Hepatocyte (in vitro differentiated cells): ENCODE results near the gene CENPF. TPM values are rescaled to one million over a fixed set of nuclear protein-coding genes. Genes with fewer than 3 reads are reported as not detected.
"Not testable (repeated sequence)": the region's sequence is repeated elsewhere in the genome, so short reads cannot be mapped to it uniquely, and the experiment has no call there.

Source experiments
- DNase-seq: peaks from one replicate; pipeline ENCODE4 v3.0.0-alpha.2; 2016; ENCODE audit warnings: low spot score
- H2AFZ ChIP-seq: fragments of 200-600 bp; sonication (generic); 2 replicates; pipeline ENCODE4 v1.6.0; 2016; ENCODE audit warnings: antibody characterized with exemption, mild to moderate bottlenecking
- H3K27ac ChIP-seq: fragments of 200-600 bp; sonication (generic); 2 replicates; pipeline ENCODE4 v1.5.1; 2016; ENCODE audit warnings: mild to moderate bottlenecking
- H3K27me3 ChIP-seq: fragments of 200-600 bp; sonication (generic); 2 replicates; pipeline ENCODE4 v1.6.1; 2016
- H3K36me3 ChIP-seq: fragments of 200-600 bp; sonication (generic); replicated peaks from 2 replicates; pipeline ENCODE4 v1.5.1; 2016; ENCODE audit warnings: low read depth; ENCODE audit not compliant: insufficient read depth
- H3K4me1 ChIP-seq: fragments of 200-600 bp; sonication (generic); 2 replicates; pipeline ENCODE4 v1.5.1; 2016; ENCODE audit warnings: mild to moderate bottlenecking, moderate library complexity; ENCODE audit not compliant: insufficient read depth
- H3K4me2 ChIP-seq: fragments of 200-600 bp; sonication (generic); 2 replicates; pipeline ENCODE4 v1.6.0; 2016
- H3K4me3 ChIP-seq: fragments of 200-600 bp; sonication (generic); 2 replicates; pipeline ENCODE4 v1.5.1; 2016; ENCODE audit warnings: mild to moderate bottlenecking
- H3K79me2 ChIP-seq: fragments of 200-600 bp; sonication (generic); 2 replicates; pipeline ENCODE4 v1.6.0; 2017; ENCODE audit warnings: mild to moderate bottlenecking
- H3K9me2 ChIP-seq: fragments of 200-600 bp; sonication (generic); replicated peaks from 2 replicates; pipeline ENCODE4 v1.6.0; 2017; ENCODE audit warnings: mild to moderate bottlenecking; ENCODE audit not compliant: insufficient read depth
- H3K9me3 ChIP-seq: fragments of 200-600 bp; sonication (generic); 2 replicates; pipeline ENCODE4 v1.5.1; 2016; ENCODE audit warnings: low read depth, mild to moderate bottlenecking
- H4K20me1 ChIP-seq: fragments of 200-600 bp; sonication (generic); 2 replicates; pipeline ENCODE4 v1.6.0; 2016; ENCODE audit warnings: mild to moderate bottlenecking; ENCODE audit not compliant: insufficient read depth, poor library complexity, severe bottlenecking
- EZH2 ChIP-seq: fragments of 200-600 bp; sonication (generic); IDR thresholded peaks from 2 replicates; pipeline ENCODE4 v1.6.1; 2016; ENCODE audit warnings: antibody characterized with exemption, mild to moderate bottlenecking, borderline replicate concordance
- EZH2phosphoT487 ChIP-seq: fragments of 200-600 bp; sonication (generic); IDR thresholded peaks from one replicate; pipeline ENCODE4 v1.6.1; 2018; ENCODE audit warnings: antibody characterized with exemption, mild to moderate bottlenecking, low read depth, moderate library complexity; ENCODE audit not compliant: unreplicated experiment, severe bottlenecking
- WGBS: methylation state at CpG from one replicate; pipeline ENCODE4 v1.1.6; 2016; ENCODE audit warnings: low lambda C conversion rate; ENCODE audit errors: missing lambda C conversion rate; 5-methylcytosine and 5-hydroxymethylcytosine counted together
- polyA plus RNA-seq: library from polyadenylated mRNA; unstranded; fragments of >200 nt; fragmentation: Nextera tagmentation; extraction: Ambion mirVana; gene quantifications from 2 replicates; pipeline ENCODE4 v1.2.1, GENCODE V29; 2016
- total RNA-seq: library from RNA; depleted of rRNA; stranded (reverse); fragments of >200 nt; gene quantifications from 2 replicates; pipeline ENCODE4 v1.2.3, GENCODE V29; 2014
- TF ChIP-seq, protein P1 (sequence below): fragments of 200-600 bp; sonication (generic); IDR thresholded peaks from 2 replicates; pipeline ENCODE4 v1.5.1; 2016; ENCODE audit warnings: antibody characterized with exemption, mild to moderate bottlenecking; ENCODE audit not compliant: poor library complexity

The CENPF gene
- total and polyA plus RNA-seq, 2 experiments from 2014 or later = 8.3 to 16.8 TPM

DNA sequence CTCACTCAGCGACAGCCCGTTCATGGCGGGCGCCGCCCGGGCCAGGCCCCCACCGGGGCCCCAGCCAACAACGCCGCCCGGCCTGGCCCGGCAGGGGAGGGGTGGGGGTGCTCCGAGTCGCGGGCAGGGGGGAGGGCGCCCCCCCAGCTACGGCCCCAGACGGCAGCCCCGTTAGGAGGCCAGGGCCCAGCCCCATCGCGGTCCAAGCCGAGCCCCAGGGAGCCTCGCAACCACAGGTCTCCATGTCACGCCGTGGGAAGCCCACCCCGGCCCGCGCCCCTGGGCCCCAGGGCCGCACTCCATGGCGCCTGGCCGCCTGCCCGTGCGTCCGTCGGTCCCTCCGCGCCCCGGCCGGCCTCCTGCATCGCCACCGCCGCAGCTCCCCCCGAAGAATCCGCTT lies 5.8 kb downstream of the CENPF start:
- H3K4me2 ChIP-seq, H2AFZ ChIP-seq, H3K9me2 ChIP-seq, H3K27me3 ChIP-seq, H3K27ac ChIP-seq, DNase-seq, H3K4me1 ChIP-seq, H3K9me3 ChIP-seq, H3K4me3 ChIP-seq, H3K36me3 ChIP-seq, H4K20me1 ChIP-seq: not testable (repeated sequence)
- peaks cover 63% of the 10 kb centered on the region for H3K79me2 ChIP-seq
- WGBS = over 99% methylated on average over 14 of the region's 43 CpGs

DNA sequence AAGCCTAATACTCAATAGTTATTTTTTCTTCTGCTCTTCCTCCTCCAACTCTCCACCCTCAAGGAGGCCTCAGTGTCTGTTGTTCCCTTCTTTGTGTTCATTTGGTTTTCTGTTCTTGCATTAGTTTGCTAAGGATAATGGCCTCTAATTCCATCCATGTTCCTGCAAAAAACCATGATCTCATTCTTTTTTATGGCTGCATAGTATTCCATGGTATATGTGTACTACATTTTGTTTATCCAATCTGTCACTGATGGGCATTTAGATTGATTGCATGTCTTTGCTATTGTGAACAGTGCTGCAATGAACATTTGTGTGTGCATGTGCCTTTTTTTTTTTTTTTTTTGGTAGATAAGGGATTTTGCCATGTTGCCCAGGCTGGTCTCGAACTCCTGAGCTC lies 6.7 kb downstream of the CENPF start:
- DNase-seq = no peak
- H3K9me3 ChIP-seq = no peaks in the 10 kb centered on the region
- H3K27ac ChIP-seq = no peak overlapping the region
- no peaks in the 10 kb centered on the region for H3K4me1 ChIP-seq
- peaks cover 54% of the 10 kb centered on the region for H3K79me2 ChIP-seq
- WGBS = 95% methylated on average over 1 of the region's 1 CpG
- H3K27me3 ChIP-seq = no peaks in the 10 kb centered on the region
- H3K9me2 ChIP-seq = no peaks in the 10 kb centered on the region
- no peak for TF ChIP-seq EZH2
- TF ChIP-seq, protein P1, sequence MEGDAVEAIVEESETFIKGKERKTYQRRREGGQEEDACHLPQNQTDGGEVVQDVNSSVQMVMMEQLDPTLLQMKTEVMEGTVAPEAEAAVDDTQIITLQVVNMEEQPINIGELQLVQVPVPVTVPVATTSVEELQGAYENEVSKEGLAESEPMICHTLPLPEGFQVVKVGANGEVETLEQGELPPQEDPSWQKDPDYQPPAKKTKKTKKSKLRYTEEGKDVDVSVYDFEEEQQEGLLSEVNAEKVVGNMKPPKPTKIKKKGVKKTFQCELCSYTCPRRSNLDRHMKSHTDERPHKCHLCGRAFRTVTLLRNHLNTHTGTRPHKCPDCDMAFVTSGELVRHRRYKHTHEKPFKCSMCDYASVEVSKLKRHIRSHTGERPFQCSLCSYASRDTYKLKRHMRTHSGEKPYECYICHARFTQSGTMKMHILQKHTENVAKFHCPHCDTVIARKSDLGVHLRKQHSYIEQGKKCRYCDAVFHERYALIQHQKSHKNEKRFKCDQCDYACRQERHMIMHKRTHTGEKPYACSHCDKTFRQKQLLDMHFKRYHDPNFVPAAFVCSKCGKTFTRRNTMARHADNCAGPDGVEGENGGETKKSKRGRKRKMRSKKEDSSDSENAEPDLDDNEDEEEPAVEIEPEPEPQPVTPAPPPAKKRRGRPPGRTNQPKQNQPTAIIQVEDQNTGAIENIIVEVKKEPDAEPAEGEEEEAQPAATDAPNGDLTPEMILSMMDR = no peak
- no peak for TF ChIP-seq EZH2phosphoT487
- H4K20me1 ChIP-seq = no peaks in the 10 kb centered on the region
- H2AFZ ChIP-seq = no peak overlapping the region
- no peaks in the 10 kb centered on the region for H3K36me3 ChIP-seq
- H3K4me2 ChIP-seq = no peak overlapping the region
- H3K4me3 ChIP-seq = no peak overlapping the region

DNA sequence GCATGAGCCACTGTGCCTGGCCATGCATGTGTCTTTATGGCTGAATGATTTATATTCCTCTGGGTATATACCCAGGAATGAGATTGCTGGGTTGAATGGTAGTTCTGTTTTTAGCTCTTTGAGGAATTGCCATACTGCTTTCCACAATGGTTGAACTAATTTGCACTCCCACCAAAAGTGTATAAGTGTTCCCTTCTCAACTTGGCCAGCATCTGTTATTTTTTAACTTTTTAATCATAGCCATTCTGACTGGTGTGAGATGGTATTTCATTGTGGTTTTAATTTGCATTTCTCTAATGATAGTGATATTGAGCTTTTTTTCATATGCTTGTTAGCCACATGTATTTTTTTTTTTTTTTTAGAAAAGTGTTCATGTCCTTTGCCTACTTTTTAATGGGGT lies 7.1 kb downstream of the CENPF start:
- H3K9me3 ChIP-seq, H4K20me1 ChIP-seq, H3K4me2 ChIP-seq, H3K36me3 ChIP-seq, H3K4me3 ChIP-seq, H3K27ac ChIP-seq, H3K27me3 ChIP-seq, H3K4me1 ChIP-seq, DNase-seq, H2AFZ ChIP-seq, H3K9me2 ChIP-seq: not testable (repeated sequence)
- peaks cover 50% of the 10 kb centered on the region for H3K79me2 ChIP-seq

DNA sequence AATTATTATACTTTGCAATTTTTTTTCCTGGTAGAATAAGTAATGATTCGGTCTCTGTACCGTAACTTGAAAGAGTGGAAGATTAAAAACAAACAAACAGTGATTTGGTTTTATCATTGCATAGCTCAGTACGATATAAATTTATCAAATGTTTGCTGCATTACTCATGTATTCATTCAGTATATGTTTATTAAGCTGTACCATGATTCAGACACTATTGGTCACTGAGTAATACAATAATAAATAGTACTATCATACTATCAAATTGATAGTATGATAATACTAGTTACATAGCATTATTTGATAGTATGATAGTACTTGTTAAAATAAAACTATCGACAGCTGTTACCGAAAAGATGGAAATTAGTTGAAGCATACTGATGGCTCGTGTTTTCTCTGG lies 12.1 kb downstream of the CENPF start:
- Histone ChIP-seq H3K27ac (no peak overlapping the region), H3K27me3 (no peaks in the 10 kb centered on the region), H2AFZ (no peak overlapping the region), H3K9me3 (no peaks in the 10 kb centered on the region), H3K4me3 (no peak overlapping the region), H3K36me3 (no peaks in the 10 kb centered on the region), H3K9me2 (no peaks in the 10 kb centered on the region), H4K20me1 (no peaks in the 10 kb centered on the region), H3K4me1 (no peaks in the 10 kb centered on the region), H3K79me2 (peaks cover 26% of the 10 kb centered on the region), H3K4me2 (no peak overlapping the region)
- no peak for TF ChIP-seq EZH2
- TF ChIP-seq, protein P1 = no peak
- no peak for TF ChIP-seq EZH2phosphoT487
- 96% methylated on average over 6 of the region's 6 CpGs for WGBS
- no peak for DNase-seq

DNA sequence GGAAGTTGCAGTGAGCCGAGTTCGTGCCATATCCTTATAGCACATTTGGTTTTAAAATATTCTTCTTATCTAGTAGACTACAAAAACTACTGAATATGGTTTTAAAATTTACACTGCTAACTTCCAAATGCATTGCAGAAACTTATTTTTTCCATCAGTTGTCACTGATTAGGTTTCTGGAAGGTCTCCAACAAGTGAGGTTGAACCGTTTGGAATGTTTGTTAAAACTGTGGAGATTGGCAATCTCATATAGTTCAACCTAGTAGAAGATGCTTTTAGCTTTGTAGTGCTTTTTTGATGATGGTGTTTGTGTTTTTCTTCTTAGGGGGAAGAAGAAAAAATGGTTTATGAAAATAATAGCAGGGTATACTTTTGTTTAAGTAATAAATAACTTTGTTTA lies 12.9 kb downstream of the CENPF start:
- no peak overlapping the region for H3K4me2 ChIP-seq
- H3K79me2 ChIP-seq = peaks cover 18% of the 10 kb centered on the region

More for the DNA sequence above, 12.9 kb downstream of the CENPF start:
- Histone ChIP-seq H3K9me2 (no peaks in the 10 kb centered on the region), H3K36me3 (no peaks in the 10 kb centered on the region), H2AFZ (no peak overlapping the region), H3K27ac (no peak overlapping the region), H3K4me1 (no peaks in the 10 kb centered on the region), H4K20me1 (no peaks in the 10 kb centered on the region), H3K4me3 (no peak overlapping the region), H3K9me3 (no peaks in the 10 kb centered on the region), H3K27me3 (no peaks in the 10 kb centered on the region)
- no peak for DNase-seq
- WGBS = 85% methylated on average over 3 of the region's 3 CpGs
- TF ChIP-seq EZH2 (no peak), EZH2phosphoT487 (no peak)
- TF ChIP-seq, protein P1 = no peak
